ENCODE measurements around the gene CTAGE1.

Gene CTAGE1

DNA sequence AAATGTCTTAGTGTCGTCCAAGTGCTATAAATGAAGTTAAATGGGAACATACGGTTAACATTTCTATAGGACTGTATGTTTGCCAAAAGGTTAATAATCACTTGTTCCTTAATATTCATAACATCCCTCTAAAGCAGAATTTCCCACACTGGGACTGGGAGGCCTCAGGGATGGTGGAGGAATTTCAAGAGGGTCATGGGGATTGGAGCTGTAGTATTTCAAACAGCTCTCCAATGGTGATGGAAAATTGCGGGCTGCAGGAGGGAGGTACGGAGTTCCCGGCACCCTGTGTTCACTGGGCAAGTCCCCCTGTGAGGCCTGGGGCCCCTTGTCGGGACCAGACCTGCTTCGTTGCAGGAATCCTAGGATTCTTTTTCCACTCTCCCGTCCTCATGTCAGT lies 39.8 kb upstream of the CTAGE1 start:
- TF ChIP-seq, protein P1, sequence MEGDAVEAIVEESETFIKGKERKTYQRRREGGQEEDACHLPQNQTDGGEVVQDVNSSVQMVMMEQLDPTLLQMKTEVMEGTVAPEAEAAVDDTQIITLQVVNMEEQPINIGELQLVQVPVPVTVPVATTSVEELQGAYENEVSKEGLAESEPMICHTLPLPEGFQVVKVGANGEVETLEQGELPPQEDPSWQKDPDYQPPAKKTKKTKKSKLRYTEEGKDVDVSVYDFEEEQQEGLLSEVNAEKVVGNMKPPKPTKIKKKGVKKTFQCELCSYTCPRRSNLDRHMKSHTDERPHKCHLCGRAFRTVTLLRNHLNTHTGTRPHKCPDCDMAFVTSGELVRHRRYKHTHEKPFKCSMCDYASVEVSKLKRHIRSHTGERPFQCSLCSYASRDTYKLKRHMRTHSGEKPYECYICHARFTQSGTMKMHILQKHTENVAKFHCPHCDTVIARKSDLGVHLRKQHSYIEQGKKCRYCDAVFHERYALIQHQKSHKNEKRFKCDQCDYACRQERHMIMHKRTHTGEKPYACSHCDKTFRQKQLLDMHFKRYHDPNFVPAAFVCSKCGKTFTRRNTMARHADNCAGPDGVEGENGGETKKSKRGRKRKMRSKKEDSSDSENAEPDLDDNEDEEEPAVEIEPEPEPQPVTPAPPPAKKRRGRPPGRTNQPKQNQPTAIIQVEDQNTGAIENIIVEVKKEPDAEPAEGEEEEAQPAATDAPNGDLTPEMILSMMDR (conservative IDR thresholded peaks at IDR 0.05; ENCODE audit: low read depth) = no peak
- H3K27ac ChIP-seq = no peak overlapping the region
- ChIA-PET CTCF (interaction anchor here (0.6 kb wide), 1 partner anchor 12 kb away, joined by 3 read pairs; no protein-coding TSS in a partner anchor), POLR2A (ENCODE audit: low non-redundant PET) (no interaction called here)
- no peak for DNase-seq (ENCODE audit: low spot score)

DNA sequence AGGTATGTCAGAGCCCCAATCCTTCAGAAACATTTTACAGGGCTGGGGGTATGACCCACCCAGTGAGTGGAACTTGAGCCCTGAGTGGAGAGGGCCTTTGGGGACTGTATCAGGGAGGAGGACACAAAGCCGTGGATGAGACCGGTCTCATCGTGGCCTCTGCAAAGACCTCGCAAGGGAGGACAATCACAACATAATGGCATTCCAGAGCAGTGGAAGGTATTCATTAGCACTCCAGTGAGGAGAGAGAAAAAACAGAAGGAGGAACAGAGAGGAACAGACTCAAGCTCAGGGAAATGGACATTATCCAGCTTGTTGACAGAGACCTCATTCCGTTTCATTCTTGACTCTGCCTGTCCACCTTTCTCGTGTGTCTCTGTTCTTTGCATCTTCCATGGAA lies 38.8 kb upstream of the CTAGE1 start:
- no peak overlapping the region for H3K27ac ChIP-seq
- POLR2A ChIA-PET (ENCODE audit: low non-redundant PET) = no interaction called here
- TF ChIP-seq, protein P1 (conservative IDR thresholded peaks at IDR 0.05; ENCODE audit: low read depth) = no peak
- CTCF ChIA-PET = no interaction called here
- no peak for DNase-seq (ENCODE audit: low spot score)

DNA sequence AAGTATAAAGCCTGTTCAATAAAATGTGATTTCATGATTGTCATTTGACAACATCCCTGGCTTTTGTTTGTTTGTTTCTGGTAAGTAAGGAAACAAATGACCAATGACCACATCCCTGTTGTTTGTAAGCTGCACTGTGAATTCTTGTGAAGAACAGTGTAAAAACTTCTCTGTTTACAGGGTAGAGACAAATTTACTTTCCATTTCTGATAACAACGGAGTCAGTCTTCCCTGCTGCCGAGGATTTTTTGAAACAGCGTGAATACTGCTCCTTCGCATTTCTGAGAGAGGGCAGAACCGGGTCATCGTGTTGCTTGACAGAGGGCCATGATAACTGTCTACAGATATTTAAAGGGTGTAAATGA lies 38.4 kb upstream of the CTAGE1 start:
- ChIA-PET POLR2A (ENCODE audit: low non-redundant PET) (no interaction called here), CTCF (no interaction called here)
- DNase-seq (ENCODE audit: low spot score) = no peak
- no peak overlapping the region for H3K27ac ChIP-seq
- TF ChIP-seq, protein P1 (conservative IDR thresholded peaks at IDR 0.05; ENCODE audit: low read depth) = no peak

GRCh38 chr18:22455425-22456115 lies 37.9 kb upstream of the CTAGE1 start:
- no peak overlapping the region for H3K27ac ChIP-seq
- CTCF ChIA-PET = no interaction called here
- TF ChIP-seq, protein P1 (conservative IDR thresholded peaks at IDR 0.05; ENCODE audit: low read depth) = no peak
- DNase-seq (ENCODE audit: low spot score) = no peak
- POLR2A ChIA-PET (ENCODE audit: low non-redundant PET) = no interaction called here

- POLR2A ChIA-PET (ENCODE audit: low non-redundant PET) = no interaction called here
- no peak for DNase-seq (ENCODE audit: low spot score)
- TF ChIP-seq, protein P1 (conservative IDR thresholded peaks at IDR 0.05; ENCODE audit: low read depth) = no peak
- CTCF ChIA-PET = interaction anchor here (0.7 to 0.8 kb wide), 2 partner anchors 77 to 114 kb away, joined by 3 to 5 read pairs; no protein-coding TSS in a partner anchor
- no peak overlapping the region for H3K27ac ChIP-seq
Measured at GRCh38 chr18:22453315-22453714, 35.6 kb upstream of the CTAGE1 start.

GRCh38 chr18:22452226-22452668 lies 34.5 kb upstream of the CTAGE1 start:
- no peak for DNase-seq (ENCODE audit: low spot score)
- ChIA-PET CTCF (no interaction called here), POLR2A (ENCODE audit: low non-redundant PET) (interaction anchor here (0.6 kb wide), 1 partner anchor 495 kb away, joined by 4 read pairs; no protein-coding TSS in a partner anchor)
- no peak overlapping the region for H3K27ac ChIP-seq
- TF ChIP-seq, protein P1 (conservative IDR thresholded peaks at IDR 0.05; ENCODE audit: low read depth) = no peak

Measured in RWPE1 (cell line).